ENCODE results near the gene FAM168B.

- TF ChIP-seq JUNB (IDR thresholded peaks at IDR 0.05) (no peak), RAD21 (IDR thresholded peaks at IDR 0.05; ENCODE audit: insufficient read depth, low read depth, low read length) (no peak), HDAC6 (IDR thresholded peaks at IDR 0.05; ENCODE audit: unreplicated experiment) (no peak), EZH2 (IDR thresholded peaks at IDR 0.05; ENCODE audit: borderline replicate concordance, control insufficient read depth, low read depth, low read length) (no peak), CTCF (IDR thresholded peaks at IDR 0.05 in 2 of 3, conservative IDR thresholded peaks at IDR 0.05 in 1 of 3; ENCODE audit: control insufficient read depth in 2 of 3, extremely low read depth in 1 of 3, insufficient read depth in 1 of 3, low read depth in 3 of 3, low read length in 3 of 3) (no peak), NR2C2 (IDR thresholded peaks at IDR 0.05; ENCODE audit: borderline replicate concordance, control insufficient read depth, insufficient read length, low read depth) (no peak)
Measured at GRCh38 chr2:131029812-131030211, 63.4 kb downstream of the FAM168B start.
